ENCODE measurements around the gene TMED4. TPM values are rescaled to one million over a fixed set of nuclear protein-coding genes. Genes with fewer than 3 reads are reported as not detected.
A peak's percentile ranks its signal among the peaks of the same experiment; 100 is the strongest.

Gene TMED4
- total RNA-seq, 1 donor = 90.1 TPM

DNA sequence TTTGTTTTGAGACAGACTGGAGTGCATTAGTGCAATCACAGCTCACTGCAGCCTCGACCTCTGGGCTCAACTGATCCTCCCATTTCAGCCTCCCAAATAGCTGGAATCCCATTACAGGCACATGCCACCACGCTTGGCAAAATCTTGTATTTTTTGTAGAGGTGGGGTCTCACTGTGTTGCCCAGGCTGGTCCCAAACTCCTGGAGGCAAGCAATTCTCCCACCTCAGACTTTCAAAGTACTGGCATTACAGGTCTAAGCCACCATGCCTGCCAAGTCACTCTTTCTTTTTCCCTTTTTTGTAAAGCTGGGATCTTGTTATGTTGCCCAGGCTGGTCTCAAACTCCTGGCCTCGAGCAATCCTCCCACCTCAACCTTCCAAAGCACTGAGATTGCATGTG, 32.6 kb downstream of the TMED4 start:
- no peak for DNase-seq (ENCODE audit: insufficient read length, low spot score, missing footprints)
- Histone ChIP-seq H3K4me2 (ENCODE audit: insufficient read depth, low read length) (no peak overlapping the region), H3K4me1 (ENCODE audit: insufficient read depth, low read length) (no peaks in the 10 kb centered on the region), H4K20me1 (ENCODE audit: insufficient read depth, low read length) (no peaks in the 10 kb centered on the region), H3K27ac (ENCODE audit: low read depth, low read length) (no peak overlapping the region), H2AFZ (ENCODE audit: low read length) (no peak overlapping the region), H3K79me2 (ENCODE audit: insufficient read depth, low read length) (no peaks in the 10 kb centered on the region), H3K27me3 (ENCODE audit: insufficient read depth, low read length) (peaks cover 13% of the 10 kb centered on the region), H3K4me3 (ENCODE audit: insufficient read depth, low read length) (no peak overlapping the region), H3K36me3 (ENCODE audit: insufficient read depth, low read length) (no peaks in the 10 kb centered on the region), H3K9me3 (ENCODE audit: low read depth, low read length) (no peaks in the 10 kb centered on the region)
- TF ChIP-seq, protein P1, sequence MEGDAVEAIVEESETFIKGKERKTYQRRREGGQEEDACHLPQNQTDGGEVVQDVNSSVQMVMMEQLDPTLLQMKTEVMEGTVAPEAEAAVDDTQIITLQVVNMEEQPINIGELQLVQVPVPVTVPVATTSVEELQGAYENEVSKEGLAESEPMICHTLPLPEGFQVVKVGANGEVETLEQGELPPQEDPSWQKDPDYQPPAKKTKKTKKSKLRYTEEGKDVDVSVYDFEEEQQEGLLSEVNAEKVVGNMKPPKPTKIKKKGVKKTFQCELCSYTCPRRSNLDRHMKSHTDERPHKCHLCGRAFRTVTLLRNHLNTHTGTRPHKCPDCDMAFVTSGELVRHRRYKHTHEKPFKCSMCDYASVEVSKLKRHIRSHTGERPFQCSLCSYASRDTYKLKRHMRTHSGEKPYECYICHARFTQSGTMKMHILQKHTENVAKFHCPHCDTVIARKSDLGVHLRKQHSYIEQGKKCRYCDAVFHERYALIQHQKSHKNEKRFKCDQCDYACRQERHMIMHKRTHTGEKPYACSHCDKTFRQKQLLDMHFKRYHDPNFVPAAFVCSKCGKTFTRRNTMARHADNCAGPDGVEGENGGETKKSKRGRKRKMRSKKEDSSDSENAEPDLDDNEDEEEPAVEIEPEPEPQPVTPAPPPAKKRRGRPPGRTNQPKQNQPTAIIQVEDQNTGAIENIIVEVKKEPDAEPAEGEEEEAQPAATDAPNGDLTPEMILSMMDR (IDR thresholded peaks at IDR 0.05; ENCODE audit: extremely low read depth, low read depth, low read length) = no peak

DNA sequence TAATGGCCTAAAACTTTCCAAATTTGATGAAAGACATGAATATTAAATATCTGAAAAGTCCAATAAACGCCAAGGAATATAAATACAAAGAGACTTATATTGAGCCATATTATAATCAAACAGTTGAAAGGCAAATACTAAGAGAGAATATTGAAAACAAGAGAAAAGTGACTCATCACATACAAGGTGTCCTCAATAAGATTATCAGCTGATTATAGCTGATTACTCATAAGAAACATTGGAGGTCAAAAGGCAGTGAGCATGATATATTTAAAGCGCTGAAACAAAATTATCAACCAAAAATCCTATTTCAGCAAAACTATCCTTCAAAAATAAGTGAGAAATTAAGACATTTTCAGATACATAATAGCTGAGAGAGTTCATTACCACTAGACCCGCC, 33.1 kb downstream of the TMED4 start:
- H3K27ac ChIP-seq (ENCODE audit: low read depth, low read length) = no peak overlapping the region
- H3K79me2 ChIP-seq (ENCODE audit: insufficient read depth, low read length) = no peaks in the 10 kb centered on the region
- TF ChIP-seq, protein P1 (IDR thresholded peaks at IDR 0.05; ENCODE audit: extremely low read depth, low read depth, low read length) = no peak
- no peaks in the 10 kb centered on the region for H3K4me1 ChIP-seq (ENCODE audit: insufficient read depth, low read length)
- no peak for DNase-seq (ENCODE audit: insufficient read length, low spot score, missing footprints)
- H3K36me3 ChIP-seq (ENCODE audit: insufficient read depth, low read length) = no peaks in the 10 kb centered on the region
- no peak overlapping the region for H2AFZ ChIP-seq (ENCODE audit: low read length)
- H4K20me1 ChIP-seq (ENCODE audit: insufficient read depth, low read length) = no peaks in the 10 kb centered on the region
- peaks cover 13% of the 10 kb centered on the region for H3K27me3 ChIP-seq (ENCODE audit: insufficient read depth, low read length)
- H3K4me2 ChIP-seq (ENCODE audit: insufficient read depth, low read length) = no peak overlapping the region
- no peak overlapping the region for H3K4me3 ChIP-seq (ENCODE audit: insufficient read depth, low read length)
- H3K9me3 ChIP-seq (ENCODE audit: low read depth, low read length) = no peaks in the 10 kb centered on the region

DNA sequence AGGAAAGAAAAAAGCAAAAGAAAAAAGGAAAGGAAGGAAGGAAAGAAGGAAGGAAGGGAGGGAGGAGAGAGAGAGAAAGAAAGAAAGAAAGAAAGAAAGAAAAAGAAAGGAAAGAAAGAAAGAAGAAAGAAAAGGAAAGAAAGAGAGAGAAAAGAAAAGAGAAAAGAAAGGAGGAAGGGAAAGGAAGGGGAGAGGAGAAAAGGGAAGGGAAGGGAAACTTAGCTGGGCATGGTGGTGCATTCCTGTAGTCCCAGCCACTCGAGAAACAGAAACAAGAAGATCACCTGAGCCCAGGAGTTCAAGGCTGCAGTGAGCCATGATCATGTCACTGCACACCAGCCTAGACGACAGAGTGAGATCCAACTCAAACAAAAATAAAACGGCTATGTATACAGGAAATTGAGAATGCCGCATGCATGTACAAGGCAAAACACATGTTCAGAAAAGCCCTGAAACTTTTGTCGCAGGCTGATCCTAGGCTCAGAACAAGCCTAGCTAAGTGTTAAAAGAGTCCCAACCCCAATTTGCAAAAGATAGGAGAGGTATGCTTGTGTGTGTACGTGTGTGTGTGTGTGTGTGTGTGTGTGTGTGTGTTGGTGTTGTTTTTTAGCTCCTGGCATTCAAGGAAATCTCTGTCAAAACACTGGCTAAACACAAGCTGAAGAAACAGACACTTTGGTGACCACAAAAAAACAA, 34.3 kb downstream of the TMED4 start:
- H2AFZ ChIP-seq (ENCODE audit: low read length) = no peak overlapping the region
- H3K4me2 ChIP-seq (ENCODE audit: insufficient read depth, low read length) = peak overlapping the region; percentile 65
- peaks cover 3% of the 10 kb centered on the region for H3K4me1 ChIP-seq (ENCODE audit: insufficient read depth, low read length)
- TF ChIP-seq, protein P1 (IDR thresholded peaks at IDR 0.05; ENCODE audit: extremely low read depth, low read depth, low read length) = no peak
- no peaks in the 10 kb centered on the region for H3K79me2 ChIP-seq (ENCODE audit: insufficient read depth, low read length)
- DNase-seq (ENCODE audit: insufficient read length, low spot score, missing footprints) = no peak
- peaks cover 13% of the 10 kb centered on the region for H3K27me3 ChIP-seq (ENCODE audit: insufficient read depth, low read length)
- H3K27ac ChIP-seq (ENCODE audit: low read depth, low read length) = no peak overlapping the region
- no peaks in the 10 kb centered on the region for H3K36me3 ChIP-seq (ENCODE audit: insufficient read depth, low read length)
- H3K4me3 ChIP-seq (ENCODE audit: insufficient read depth, low read length) = no peak overlapping the region
- no peaks in the 10 kb centered on the region for H3K9me3 ChIP-seq (ENCODE audit: low read depth, low read length)
- no peaks in the 10 kb centered on the region for H4K20me1 ChIP-seq (ENCODE audit: insufficient read depth, low read length)

DNA sequence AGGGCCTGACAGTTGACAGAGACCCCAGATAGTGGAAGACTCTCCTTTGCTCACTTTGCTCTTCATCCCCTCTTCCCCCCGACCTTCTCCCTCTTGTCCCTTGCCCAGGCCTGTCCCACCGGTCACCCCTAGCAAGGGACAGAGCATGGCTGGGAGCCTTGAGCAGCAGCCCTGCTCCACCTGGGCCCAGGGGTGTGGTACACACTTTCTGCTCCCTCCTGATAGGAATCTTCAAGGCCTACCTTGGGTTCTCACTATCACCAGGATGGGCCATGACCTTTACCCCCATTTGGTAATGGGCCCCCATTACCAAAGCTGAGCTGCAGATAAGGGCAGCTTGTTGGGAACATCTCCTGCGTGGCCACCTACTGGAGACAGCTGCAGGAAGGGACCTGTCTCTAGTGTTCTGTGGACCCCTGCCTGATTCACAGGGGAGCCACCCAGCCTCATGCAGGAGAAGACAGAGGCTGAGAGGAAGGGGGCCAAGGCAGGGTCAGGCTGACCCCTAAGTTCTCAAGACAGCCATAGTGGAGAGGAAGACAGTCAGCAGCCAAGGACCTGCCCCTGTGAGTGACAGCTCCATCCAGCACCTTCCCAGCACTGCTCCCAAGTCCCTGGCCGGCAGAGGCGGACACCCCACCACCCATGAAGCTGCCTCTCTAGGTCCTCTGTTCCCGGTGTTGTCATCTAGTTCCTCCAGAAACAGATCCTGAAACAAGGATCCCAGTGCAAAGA, 40.0 kb downstream of the TMED4 start:
- TF ChIP-seq, protein P1 (IDR thresholded peaks at IDR 0.05; ENCODE audit: extremely low read depth, low read depth, low read length) = no peak
- H3K27ac ChIP-seq (ENCODE audit: low read depth, low read length) = no peak overlapping the region
- H3K9me3 ChIP-seq (ENCODE audit: low read depth, low read length) = no peaks in the 10 kb centered on the region
- no peak overlapping the region for H3K4me3 ChIP-seq (ENCODE audit: insufficient read depth, low read length)
- H2AFZ ChIP-seq (ENCODE audit: low read length) = no peak overlapping the region
- H3K27me3 ChIP-seq (ENCODE audit: insufficient read depth, low read length) = no peaks in the 10 kb centered on the region
- peaks cover 3% of the 10 kb centered on the region for H3K4me1 ChIP-seq (ENCODE audit: insufficient read depth, low read length)
- H3K4me2 ChIP-seq (ENCODE audit: insufficient read depth, low read length) = no peak overlapping the region
- no peaks in the 10 kb centered on the region for H3K79me2 ChIP-seq (ENCODE audit: insufficient read depth, low read length)
- H3K36me3 ChIP-seq (ENCODE audit: insufficient read depth, low read length) = no peaks in the 10 kb centered on the region
- DNase-seq (ENCODE audit: insufficient read length, low spot score, missing footprints) = peak; percentile 48
- no peaks in the 10 kb centered on the region for H4K20me1 ChIP-seq (ENCODE audit: insufficient read depth, low read length)

Data from osteoblast (primary cell).